Heart left ventricle (tissue), 16 donors: ENCODE data around the gene ATP6AP2. TPM values are rescaled to one million over a fixed set of nuclear protein-coding genes. Genes with fewer than 3 reads are reported as not detected.

ENCODE experiments used
- ATAC-seq, 4 donors: fragments of 200-7000 bp; cut with Tn5 transposase; one replicate each; pipeline ENCODE4 v1.9.1; 2020 to 2022; ENCODE audit warnings: moderate library complexity in 4 of 4, mild to moderate bottlenecking in 3 of 4, moderate number of reproducible peaks in 1 of 4
- DNase-seq, 5 donors: peaks; one replicate each; pipeline ENCODE4 v3.0.0-alpha.2; 2020
- H3K27ac ChIP-seq, 12 donors: fragments of 200-600 bp; sonication (generic) in 4 of 12; one replicate each; pipeline versions ENCODE4 v1.5.0 to v1.8.0; 2016 to 2022; ENCODE audit warnings: mild to moderate bottlenecking in 2 of 12
- H3K27me3 ChIP-seq, 9 donors: fragments of 200-600 bp; sonication (generic) in 2 of 9; one replicate each; pipeline versions ENCODE4 v1.5.1 to v1.8.0; 2016 to 2022; ENCODE audit warnings: mild to moderate bottlenecking in 3 of 9
- H3K36me3 ChIP-seq, 9 donors: fragments of 200-600 bp; sonication (generic) in 2 of 9; one replicate each; pipeline versions ENCODE4 v1.5.0 to v1.8.0; 2018 to 2022; ENCODE audit warnings: mild to moderate bottlenecking in 2 of 9
- H3K4me1 ChIP-seq, 12 donors: fragments of 200-600 bp; sonication (generic) in 4 of 12; one replicate each; pipeline versions ENCODE4 v1.5.0 to v1.8.0; 2016 to 2022; ENCODE audit warnings: mild to moderate bottlenecking in 3 of 12
- H3K4me3 ChIP-seq, 12 donors: fragments of 200-600 bp; sonication (generic) in 4 of 12; one replicate each; pipeline versions ENCODE4 v1.5.0 to v1.8.0; 2017 to 2022; ENCODE audit warnings: mild to moderate bottlenecking in 9 of 12, moderate library complexity in 4 of 12
- H3K9me3 ChIP-seq, 12 donors: fragments of 200-600 bp; sonication (generic) in 4 of 12; one replicate each; pipeline versions ENCODE4 v1.5.0 to v1.8.0; 2016 to 2022; ENCODE audit warnings: mild to moderate bottlenecking in 1 of 12
- CTCF ChIP-seq, 12 donors: fragments of 200-600 bp; sonication (generic) in 4 of 12; IDR thresholded peaks; one replicate each; pipeline versions ENCODE4 v1.5.0 to v1.8.0; 2018 to 2022; ENCODE audit warnings: antibody characterized with exemption in 12 of 12, mild to moderate bottlenecking in 5 of 12
- POLR2A ChIP-seq, 2 donors: fragments of 450-650 bp; IDR thresholded peaks; one replicate each; pipeline ENCODE4 v1.6.1; 2017; ENCODE audit warnings: antibody characterized with exemption in 2 of 2, mild to moderate bottlenecking in 2 of 2, moderate library complexity in 2 of 2
- WGBS, 4 donors: extraction: QIAGEN DNeasy Blood & Tissue Kit in 2 of 4; methylation state at CpG; one replicate each; pipeline versions ENCODE4 v1.1.5 to v1.1.7; 2013 to 2018; 5-methylcytosine and 5-hydroxymethylcytosine counted together
- intact Hi-C, 10 donors: fragments of 100-400 bp; cut with DNase I; formaldehyde crosslinking; loops; one replicate each; pipeline versions ENCODE4 v1.11.1 to v1.14.2; 2022
- polyA plus RNA-seq, 2 donors: library from polyadenylated mRNA; stranded (reverse); fragments of 200-250 nt; gene quantifications; one replicate each; pipeline ENCODE4 v1.2.3, GENCODE V29; 2013
- total RNA-seq, 9 donors: library from RNA; depleted of rRNA in 2 of 9; stranded (reverse); fragments of >200 nt in 2 of 9; fragmentation: NEBNext Ultra II Directional in 3 of 9; extraction: Animal tissue kit (Norgen Biotek cat#: 25700) in 3 of 9; gene quantifications; one replicate each; pipeline versions ENCODE4 v1.1.0 to v1.2.4, GENCODE V29; 2016 to 2023
- donor health status: ischemic (EF 13 %, LVEDD 7.1; RV severe dilation, severe dysfunction).
- donor health status: healthy with polysubstance abuse.
- donor health status: DM: no; HTN: yes; CAD: no.
- donor health status: DM: no; HTN: no; CAD: no.
- donor health status: ischemic (EF 25% LVEDD 6.9; RV normal size, moderate dysfunction).
- donor health status: ischemic (EF 25% LVEDD 5.7; RV mildly dilated, moderate dysfunction).
- donor health status: healthy.
- donor health status: DM: yes; HTN: yes; CAD: no.
- donor health status: ischemic (EF 35%, LVEDD 5.7; RV mildly dilated, moderate dysfunction).
- donor health status: nonischemic (EF 11% LVEDD 7.7; RV severe dilation, severe dysfunction).
- donor health status: DM: yes; HTN: yes; CAD: no.
- donor health status: PGD.
- donor health status: ischemic (EF 29% LVEDD 5.4; RV normal size, mild dysfunction).
- donor health status: nonischemic (EF 23%, LVEDD 6.1; RV moderate dilation, normal function).

Gene ATP6AP2
- total and polyA plus RNA-seq, 11 donors: 28.5 to 93.6 (median 51.0) TPM

DNA sequence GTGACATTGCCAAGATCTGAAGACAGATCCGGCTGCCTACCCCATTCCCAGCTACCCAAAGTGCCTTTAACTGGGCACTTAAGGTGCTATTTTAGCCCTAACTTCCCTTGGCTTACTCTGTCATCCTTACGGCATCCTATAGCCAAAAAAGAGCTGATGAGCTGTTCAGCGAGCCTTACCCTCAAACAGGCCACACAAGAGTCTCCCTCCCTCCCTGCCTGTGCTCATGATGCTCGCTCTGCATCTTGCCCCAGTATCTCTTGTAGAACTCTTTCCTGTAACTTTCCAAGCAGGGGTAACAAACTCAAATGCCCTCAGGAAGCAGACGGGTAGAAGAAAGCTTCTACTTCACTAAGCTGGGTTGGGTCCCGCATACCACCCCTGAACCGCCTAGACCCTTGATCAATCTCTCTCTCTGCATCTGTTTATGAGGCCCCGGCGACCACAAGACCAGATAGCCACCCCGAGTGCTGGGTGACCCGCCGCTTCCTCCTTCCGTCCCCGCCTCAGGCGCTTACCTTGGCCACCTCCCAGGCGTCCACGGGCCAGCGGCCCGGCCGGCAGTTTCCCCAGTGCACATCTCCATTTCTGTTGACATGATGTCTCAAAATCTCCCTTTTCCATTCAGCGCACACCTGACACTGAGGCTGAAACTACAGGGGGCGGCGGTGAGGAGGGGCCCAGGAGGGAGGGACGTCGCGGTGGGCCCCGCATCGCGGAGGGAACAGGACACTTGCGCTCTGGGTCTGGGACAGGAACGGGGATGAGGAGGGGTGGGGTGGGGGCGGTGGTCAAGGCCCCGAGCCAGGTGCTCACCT, 65.9 kb downstream of the ATP6AP2 start:
- DNase-seq: peak; percentile 21 to 64 (median 46)
- 0 to 19% (median 5%) methylated on average over 19 to 33 of the region's 33 CpGs for WGBS, 4 donors
- Histone ChIP-seq H3K9me3 (no peaks in the 10 kb centered on the region), H3K36me3 (peaks cover 0 to 16% (median 6%) of the 10 kb centered on the region in 9 donors), H3K4me1 (peaks cover 0 to 53% (median 18%) of the 10 kb centered on the region in 12 donors), H3K4me3 (peak overlapping the region; percentile 70 to 98 (median 83)), H3K27ac (peak overlapping the region; percentile 57 to 88 (median 84)), H3K27me3 (peaks cover 0 to 3% (median 0%) of the 10 kb centered on the region in 9 donors)
- peak in 3 of 4 donors; percentile 48 to 51 (median 49) for ATAC-seq
- intact Hi-C loops: loop anchor here in 4 of 10 donors (5.0 to 10.0 kb wide), 3 partner anchors 62 to 104 kb away; partner anchors contain the start of genes ATP6AP2 (in 1 of the 4) and MED14 (in 1 of the 4)
- TF ChIP-seq CTCF (IDR thresholded peaks at IDR 0.05) (no peak), POLR2A (IDR thresholded peaks at IDR 0.05) (no peak)

GRCh38 chrX:40647307-40648197, 66.8 kb downstream of the ATP6AP2 start, which contains the start of gene CXorf38:
CXorf38 (minus strand) TSS chrX:40647561; CDS start chrX:40647520, 41 bp downstream.
- peaks cover 0 to 44% (median 18%) of the 10 kb centered on the region in 12 donors for H3K4me1 ChIP-seq
- peak within 1 kb of the TSS; percentile 57 to 88 (median 84) for H3K27ac ChIP-seq
- no peaks in the 10 kb centered on the region for H3K9me3 ChIP-seq
- peaks cover 0 to 3% (median 0%) of the 10 kb centered on the region in 9 donors for H3K27me3 ChIP-seq
- intact Hi-C loops: loop anchor here in 4 of 10 donors (5.0 to 10.0 kb wide), 3 partner anchors 63 to 105 kb away; partner anchors contain the start of genes ATP6AP2 (in 1 of the 4) and MED14 (in 1 of the 4)
- TF ChIP-seq POLR2A (IDR thresholded peaks at IDR 0.05): peak in 1 of 2 donors; percentile 71
- no peak for TF ChIP-seq CTCF (IDR thresholded peaks at IDR 0.05)
- peaks cover 0 to 19% (median 8%) of the 10 kb centered on the region in 9 donors for H3K36me3 ChIP-seq
- 1 to 20% (median 3%) methylated on average over 29 to 66 of the region's 66 CpGs for WGBS, 4 donors
- ATAC-seq (peak; percentile 76 to 93 (median 88)), DNase-seq (peak; percentile 88 to 95 (median 94))
- H3K4me3 ChIP-seq: peak within 1 kb of the TSS; percentile 70 to 98 (median 83)

DNA sequence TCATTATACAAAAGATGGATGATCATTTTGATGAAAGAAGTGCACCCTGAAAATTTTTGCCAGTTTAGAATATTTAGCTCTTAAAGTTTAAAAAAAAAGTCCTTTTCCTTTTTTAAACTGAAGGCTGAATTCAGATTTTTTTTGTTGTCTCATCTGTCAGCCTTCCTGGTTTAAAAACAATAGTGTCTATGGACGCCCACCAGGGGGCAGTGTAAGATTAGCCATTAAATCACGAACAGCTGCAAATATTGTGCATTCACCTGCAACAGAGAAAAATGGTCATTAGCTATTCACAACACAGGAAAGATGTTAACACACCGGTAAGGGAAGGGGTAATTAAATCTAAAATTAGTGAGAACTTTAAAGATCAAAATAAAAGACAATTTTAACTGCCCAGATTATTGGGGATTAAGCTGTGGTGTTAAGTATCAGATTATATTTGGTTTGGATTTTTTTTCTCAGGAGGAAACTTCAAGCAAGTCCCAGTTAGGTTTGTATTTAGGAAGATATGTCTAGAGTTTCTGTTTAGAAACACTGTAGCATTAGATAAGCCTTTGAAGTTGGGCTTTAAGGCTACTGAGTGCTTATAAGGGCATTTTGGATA, 71.0 kb downstream of the ATP6AP2 start:
- Histone ChIP-seq H3K27me3 (peaks cover 0 to 14% (median 0%) of the 10 kb centered on the region in 9 donors), H3K36me3 (peaks cover 0 to 56% (median 17%) of the 10 kb centered on the region in 9 donors), H3K27ac (no peak overlapping the region), H3K4me3 (no peak overlapping the region), H3K9me3 (no peaks in the 10 kb centered on the region), H3K4me1 (peaks cover 0 to 7% (median 4%) of the 10 kb centered on the region in 12 donors)
- TF ChIP-seq CTCF (IDR thresholded peaks at IDR 0.05) (peak; percentile 45 to 86 (median 66)), POLR2A (IDR thresholded peaks at IDR 0.05) (no peak)
- intact Hi-C loops: loop anchor here in 7 of 10 donors (2.0 to 10.0 kb wide), 8 partner anchors 83 to 601 kb away; partner anchors contain the start of genes MED14 (in 1 of the 7) and USP9X (in 1 of the 7)
- WGBS, 4 donors: 1 to 3% (median 1%) methylated on average over 3 of the region's 3 CpGs
- ATAC-seq (no peak), DNase-seq (peak in 4 of 5 donors; percentile 37 to 70 (median 48))
